K562 (cell line): ENCODE measurements around the gene MRGPRE. TPM values are rescaled to one million over a fixed set of nuclear protein-coding genes. Genes with fewer than 3 reads are reported as not detected.

ENCODE experiments used
- ATAC-seq: fragments of 200-7000 bp; cut with Tn5 transposase; 3 replicates; pipeline ENCODE4 v1.9.1; 2020; ENCODE audit warnings: moderate library complexity
- BruUV-seq: library from RNA; stranded (reverse); fragments of 400-500 nt; replicated peaks from 2 replicates; lab custom pipeline; 2021; lab: Mats Ljungman, UMichigan
- CTCF ChIA-PET: fragments of 300-600 bp; formaldehyde crosslinking; extraction: SDS; loops from one replicate; lab custom pipeline; 2021; ENCODE audit warnings: low intra/inter-chr PET ratio; lab: Yijun Ruan, JAX
- POLR2A ChIA-PET: fragments of 300-600, 350-650 bp; sonication (Branson Sonifier 250); formaldehyde crosslinking; extraction: SDS; loops from one replicate; lab custom pipeline; 2021; ENCODE audit warnings: antibody characterized with exemption, inconsistent platforms; lab: Yijun Ruan, JAX
- DNase-seq, 4 experiments: peaks; one replicate each; pipeline versions ENCODE4 v3.0.0 to v3.0.0-alpha.2; 2011 to 2018; ENCODE audit warnings: low spot score in 3 of 4, mixed read lengths in 3 of 4; ENCODE audit errors: extremely low read depth in 1 of 4
- FAIRE-seq: peaks from 2 replicates; lab custom pipeline; 2011; peaks lifted over from hg19 to GRCh38; lab: Jason Lieb, UNC
- H2AFZ ChIP-seq: 2 replicates; pipeline ENCODE4 v1.6.0; 2011; ENCODE audit warnings: low read depth, low read length, control low read depth, inconsistent platforms
- H3K27ac ChIP-seq: fragments of 200-600 bp; 3 replicates; pipeline ENCODE4 v1.8.0; 2011; ENCODE audit warnings: low read depth, mild to moderate bottlenecking, control low read depth, inconsistent platforms, low read length, moderate library complexity, mixed read lengths; ENCODE audit errors: extremely low read depth
- H3K27me3 ChIP-seq, 2 experiments: fragments of 300-600 bp in 1 of 2; 2 replicates in 1 of 2; 3 replicates in 1 of 2; pipeline versions ENCODE4 v1.6.0 to v1.8.0; 2011; ENCODE audit warnings: inconsistent platforms in 2 of 2, low read length in 2 of 2, mild to moderate bottlenecking in 1 of 2, mixed read lengths in 1 of 2, moderate library complexity in 1 of 2; ENCODE audit not compliant: control insufficient read depth in 2 of 2, insufficient read depth in 2 of 2
- H3K36me3 ChIP-seq: fragments of 300-600 bp; 3 replicates; pipeline ENCODE4 v1.8.0; 2011; ENCODE audit warnings: mild to moderate bottlenecking, low read length, inconsistent platforms; ENCODE audit not compliant: control insufficient read depth, insufficient read depth
- H3K4me1 ChIP-seq, 2 experiments: fragments of 200-600 bp in 1 of 2; replicated peaks in 1 of 2; 2 replicates in 1 of 2; 3 replicates in 1 of 2; pipeline versions ENCODE4 v1.5.1 to v1.8.0; 2011; ENCODE audit warnings: inconsistent platforms in 2 of 2, low read length in 2 of 2, mild to moderate bottlenecking in 1 of 2, mixed read lengths in 1 of 2, moderate library complexity in 1 of 2; ENCODE audit not compliant: control insufficient read depth in 2 of 2, insufficient read depth in 2 of 2
- H3K4me2 ChIP-seq: 2 replicates; pipeline ENCODE4 v1.6.1; 2011; ENCODE audit warnings: low read length, control low read depth, inconsistent platforms, mixed read lengths; ENCODE audit not compliant: insufficient read depth
- H3K4me3 ChIP-seq: fragments of 200-600 bp; sonication (generic), shearing (Covaris generic); 2 replicates; pipeline ENCODE4 v1.5.1; 2016; ENCODE audit warnings: control low read depth, inconsistent platforms
- H3K79me2 ChIP-seq: fragments of 200-600 bp; 3 replicates; pipeline ENCODE4 v1.8.0; 2011; ENCODE audit warnings: low read length, inconsistent platforms; ENCODE audit not compliant: control insufficient read depth, insufficient read depth
- H3K9ac ChIP-seq, 2 experiments: 2 replicates each; pipeline versions ENCODE4 v1.6.0 to v1.6.1; 2011; ENCODE audit warnings: low read depth in 2 of 2, low read length in 2 of 2, control low read depth in 1 of 2, inconsistent platforms in 1 of 2, mild to moderate bottlenecking in 1 of 2, mixed read lengths in 1 of 2; ENCODE audit not compliant: insufficient read depth in 1 of 2
- H3K9me1 ChIP-seq: one replicate; pipeline ENCODE4 v1.6.0; 2011; ENCODE audit warnings: inconsistent platforms, mild to moderate bottlenecking, low read length, moderate library complexity; ENCODE audit not compliant: control insufficient read depth, insufficient read depth
- H3K9me3 ChIP-seq: replicated peaks from 2 replicates; pipeline ENCODE4 v1.5.1; 2011; ENCODE audit warnings: low read depth, low read length, inconsistent platforms; ENCODE audit not compliant: control insufficient read depth, insufficient read depth
- H4K20me1 ChIP-seq: replicated peaks from 2 replicates; pipeline ENCODE4 v1.6.1; 2011; ENCODE audit warnings: low read length, inconsistent platforms, mixed read lengths; ENCODE audit not compliant: control insufficient read depth, insufficient read depth
- AFF4 ChIP-seq: sonication (generic); formaldehyde crosslinking; IDR thresholded peaks from 2 replicates; pipeline ENCODE4 v1.8.0; 2023; ENCODE audit warnings: mild to moderate bottlenecking, missing genetic modification reagents
- CREB3L1 ChIP-seq: fragments of 450-650 bp; IDR thresholded peaks from 2 replicates; pipeline ENCODE4 v1.6.1; 2014; ENCODE audit warnings: low read depth, mild to moderate bottlenecking, moderate library complexity, borderline replicate concordance
- ELF1 ChIP-seq: fragments of 200-800 bp; sonication (Bioruptor generic); IDR thresholded peaks from 2 replicates; pipeline ENCODE4 v1.6.1; 2016; ENCODE audit warnings: missing genetic modification characterization, missing compliant biosample characterization
- HNRNPLL ChIP-seq: fragments of 200-400 bp; formaldehyde crosslinking; IDR thresholded peaks from 2 replicates; pipeline ENCODE4 v1.6.1; 2017; ENCODE audit warnings: low read length, low read depth, mild to moderate bottlenecking; ENCODE audit not compliant: poor library complexity, severe bottlenecking
- PHF20 ChIP-seq: fragments of 450-650 bp; IDR thresholded peaks from 2 replicates; pipeline ENCODE4 v1.6.1; 2018; ENCODE audit not compliant: partially characterized antibody
- U2AF1 ChIP-seq: fragments of 200-400 bp; formaldehyde crosslinking; optimal IDR thresholded peaks from 2 replicates; pipeline ENCODE3; 2017; ENCODE audit warnings: mild to moderate bottlenecking, low read depth, low read length, moderate library complexity
- ZNF133 ChIP-seq: fragments of 250-450 bp; sonication (Bioruptor Pico); IDR thresholded peaks from 2 replicates; pipeline ENCODE4 v1.4.0; 2020; ENCODE audit warnings: mild to moderate bottlenecking
- ZNF134 ChIP-seq: fragments of 250-450 bp; sonication (Bioruptor Pico); conservative IDR thresholded peaks from 2 replicates; pipeline ENCODE4 v1.4.0; 2020
- ZNF280B ChIP-seq: fragments of 250-450 bp; sonication (Bioruptor Pico); IDR thresholded peaks from 2 replicates; pipeline ENCODE4 v1.5.1; 2021; ENCODE audit warnings: mild to moderate bottlenecking
- ZNF408 ChIP-seq: fragments of 250-450 bp; sonication (Bioruptor Pico); IDR thresholded peaks from 2 replicates; pipeline ENCODE4 v1.4.0; 2020; ENCODE audit warnings: low read depth, mild to moderate bottlenecking, moderate library complexity
- WGBS: fragments of 100-300 bp; shearing (Covaris generic); methylation state at CpG from one replicate; pipeline ENCODE4 v1.1.6; 2016; ENCODE audit warnings: low coverage, mixed read lengths; ENCODE audit not compliant: insufficient coverage; ENCODE audit errors: missing lambda C conversion rate; 5-methylcytosine and 5-hydroxymethylcytosine counted together
- in situ Hi-C: fragments of 300-500 bp; cut with MboI; formaldehyde crosslinking; loops from 4 replicates; pipeline ENCODE4 v1.15.0; 2018; ENCODE audit warnings: inconsistent platforms, mixed read lengths
- intact Hi-C: fragments of 100-400 bp; cut with micrococcal nuclease; formaldehyde crosslinking; loops from 2 replicates; pipeline ENCODE4 v1.14.2; 2022
- polyA plus RNA-seq, 8 experiments: library from polyadenylated mRNA; depleted of rRNA in 4 of 8; stranded (reverse) in 5 of 8; unstranded in 3 of 8; fragments of >200 nt; fragmentation: Nextera tagmentation in 2 of 8; fragmentation: Illumina TruSeq in 1 of 8; extraction: Ambion mirVana in 2 of 8; extraction: Trizol in 1 of 8; gene quantifications; 2 replicates each; pipeline versions ENCODE4 v1.2.1 to v1.2.3, GENCODE V29; 2011 to 2014; ENCODE audit warnings: inconsistent platforms in 1 of 8, missing spikeins in 1 of 8
- total RNA-seq, 7 experiments: library from RNA; depleted of rRNA in 6 of 7; stranded (reverse); fragments of >200 nt in 6 of 7; fragmentation: Illumina TruSeq in 2 of 7; extraction: Trizol in 2 of 7; gene quantifications; 2 replicates each; pipeline versions ENCODE4 v1.2.1 to v1.2.3, GENCODE V29; 2011 to 2021; ENCODE audit warnings: low replicate concordance in 1 of 7
- TF ChIP-seq, protein P1 (sequence below): sonication (generic); formaldehyde crosslinking; IDR thresholded peaks from 2 replicates; pipeline ENCODE4 v1.8.0; 2022; ENCODE audit warnings: mild to moderate bottlenecking, missing genetic modification reagents, borderline replicate concordance

MRGPRE gene
- total and polyA plus RNA-seq, 9 of the 15 experiments (the other 6 are each of a cell fraction or from before 2014, with no cell fraction given): not detected

- in situ Hi-C loops (no loop called here), intact Hi-C loops (no loop called here)
- POLR2A ChIA-PET: interaction anchor here (0.5 to 0.7 kb wide), 3 partner anchors 13 to 195 kb away, joined by 3 read pairs; no protein-coding TSS in a partner anchor
- no peaks in the 10 kb centered on the region for H3K27me3 ChIP-seq
- H3K27ac ChIP-seq: no peak overlapping the region
- FAIRE-seq (no peak), ATAC-seq (no peak), DNase-seq (no peak)
- H3K9me1 ChIP-seq: no peaks in the 10 kb centered on the region
- H3K4me1 ChIP-seq: peaks cover 15 to 98% of the 10 kb centered on the region in 2 experiments; a peak in 4 of 5 replicates
- no peaks in the 10 kb centered on the region for H4K20me1 ChIP-seq
- no peaks in the 10 kb centered on the region for H3K79me2 ChIP-seq
- no peak overlapping the region for H3K9ac ChIP-seq
- H3K4me3 ChIP-seq: no peak overlapping the region
- H3K36me3 ChIP-seq: no peaks in the 10 kb centered on the region
- 72% methylated on average over 35 of the region's 37 CpGs for WGBS
- H3K9me3 ChIP-seq: no peaks in the 10 kb centered on the region
- CTCF ChIA-PET: interaction anchor here (0.6 kb wide), 1 partner anchor 126 kb away, joined by 6 read pairs; no protein-coding TSS in a partner anchor
- peak overlapping the region; percentile 17; the same call in 1 of the 2 replicates for H2AFZ ChIP-seq
- no TSS peak for BruUV-seq
- no peak overlapping the region for H3K4me2 ChIP-seq
- TF ChIP-seq ZNF280B (CRISPR knock-in tag) (no peak), PHF20 (no peak), AFF4 (CRISPR knock-in tag) (no peak), ZNF134 (CRISPR knock-in tag) (no peak), ELF1 (tag) (no peak), CREB3L1 (no peak), ZNF408 (no peak), HNRNPLL (no peak), U2AF1 (no peak), ZNF133 (CRISPR knock-in tag) (no peak)
- TF ChIP-seq, protein P1, sequence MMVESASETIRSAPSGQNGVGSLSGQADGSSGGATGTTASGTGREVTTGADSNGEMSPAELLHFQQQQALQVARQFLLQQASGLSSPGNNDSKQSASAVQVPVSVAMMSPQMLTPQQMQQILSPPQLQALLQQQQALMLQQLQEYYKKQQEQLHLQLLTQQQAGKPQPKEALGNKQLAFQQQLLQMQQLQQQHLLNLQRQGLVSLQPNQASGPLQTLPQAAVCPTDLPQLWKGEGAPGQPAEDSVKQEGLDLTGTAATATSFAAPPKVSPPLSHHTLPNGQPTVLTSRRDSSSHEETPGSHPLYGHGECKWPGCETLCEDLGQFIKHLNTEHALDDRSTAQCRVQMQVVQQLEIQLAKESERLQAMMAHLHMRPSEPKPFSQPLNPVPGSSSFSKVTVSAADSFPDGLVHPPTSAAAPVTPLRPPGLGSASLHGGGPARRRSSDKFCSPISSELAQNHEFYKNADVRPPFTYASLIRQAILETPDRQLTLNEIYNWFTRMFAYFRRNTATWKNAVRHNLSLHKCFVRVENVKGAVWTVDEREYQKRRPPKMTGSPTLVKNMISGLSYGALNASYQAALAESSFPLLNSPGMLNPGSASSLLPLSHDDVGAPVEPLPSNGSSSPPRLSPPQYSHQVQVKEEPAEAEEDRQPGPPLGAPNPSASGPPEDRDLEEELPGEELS: no peak
These were observed 10.0 kb downstream of the MRGPRE start for GRCh38 chr11:3222003-3222855.
